Muscle layer of colon (tissue), 2 donors: ENCODE measurements around the gene C1QTNF9.
"Not testable (repeated sequence)": the region's sequence is repeated elsewhere in the genome, so short reads cannot be mapped to it uniquely, and the experiment has no call there.

Experiments
- H3K27ac ChIP-seq: one replicate; pipeline ENCODE4 v1.7.0; 2013; ENCODE audit warnings: low read depth, mild to moderate bottlenecking, low read length, moderate library complexity
- H3K27me3 ChIP-seq, 2 donors: one replicate each; pipeline ENCODE4 v1.7.0; 2013; ENCODE audit warnings: low read length in 2 of 2, mild to moderate bottlenecking in 2 of 2; ENCODE audit not compliant: insufficient read depth in 2 of 2, control insufficient read depth in 1 of 2
- H3K36me3 ChIP-seq: one replicate; pipeline ENCODE4 v1.7.0; 2013; ENCODE audit warnings: mild to moderate bottlenecking, low read length; ENCODE audit not compliant: insufficient read depth
- H3K4me1 ChIP-seq: one replicate; pipeline ENCODE4 v1.7.0; 2013; ENCODE audit warnings: mild to moderate bottlenecking, low read length; ENCODE audit not compliant: insufficient read depth
- H3K4me3 ChIP-seq, 2 donors: one replicate each; pipeline ENCODE4 v1.7.0; 2013; ENCODE audit warnings: low read length in 2 of 2, low read depth in 1 of 2, mild to moderate bottlenecking in 1 of 2, moderate library complexity in 1 of 2
- H3K9ac ChIP-seq: one replicate; pipeline ENCODE4 v1.7.0; 2013; ENCODE audit warnings: low read length
- H3K9me3 ChIP-seq: one replicate; pipeline ENCODE4 v1.7.0; 2013; ENCODE audit warnings: mild to moderate bottlenecking, low read length
- donor health status: abdominal sarcoma.
- donor health status: Adenocarcinoma of cecum.

Gene C1QTNF9

GRCh38 chr13:24355103-24355502 is 45.7 kb downstream of the C1QTNF9 start:
- no peaks in the 10 kb centered on the region for H3K27me3 ChIP-seq
- H3K9ac ChIP-seq, result no peak overlapping the region
- H3K36me3 ChIP-seq, result no peaks in the 10 kb centered on the region
- no peak overlapping the region for H3K27ac ChIP-seq
- H3K4me1 ChIP-seq, result no peaks in the 10 kb centered on the region
- H3K4me3 ChIP-seq, result no peak overlapping the region
- H3K9me3 ChIP-seq, result no peaks in the 10 kb centered on the region

GRCh38 chr13:24356270-24356669 is 46.9 kb downstream of the C1QTNF9 start:
- Histone ChIP-seq H3K4me1 (no peaks in the 10 kb centered on the region), H3K9ac (no peak overlapping the region), H3K27me3 (no peaks in the 10 kb centered on the region), H3K36me3 (no peaks in the 10 kb centered on the region), H3K27ac (no peak overlapping the region), H3K9me3 (no peaks in the 10 kb centered on the region), H3K4me3 (no peak overlapping the region)

- H3K36me3 ChIP-seq, result no peaks in the 10 kb centered on the region
- H3K4me3 ChIP-seq, result no peak overlapping the region
- no peaks in the 10 kb centered on the region for H3K9me3 ChIP-seq
- H3K4me1 ChIP-seq, result no peaks in the 10 kb centered on the region
- no peak overlapping the region for H3K27ac ChIP-seq
- no peak overlapping the region for H3K9ac ChIP-seq
- no peaks in the 10 kb centered on the region for H3K27me3 ChIP-seq
Measured at GRCh38 chr13:24356837-24357236, 47.5 kb downstream of the C1QTNF9 start.

- no peak overlapping the region for H3K27ac ChIP-seq
- H3K4me3 ChIP-seq, result no peak overlapping the region
- H3K36me3 ChIP-seq, result no peaks in the 10 kb centered on the region
- H3K4me1 ChIP-seq, result no peaks in the 10 kb centered on the region
- no peak overlapping the region for H3K9ac ChIP-seq
- H3K27me3 ChIP-seq, result no peaks in the 10 kb centered on the region
- H3K9me3 ChIP-seq, result no peaks in the 10 kb centered on the region
Measured at GRCh38 chr13:24357756-24358155, 48.4 kb downstream of the C1QTNF9 start.

- not testable (repeated sequence) for H3K9me3 ChIP-seq, H3K4me3 ChIP-seq, H3K27ac ChIP-seq, H3K36me3 ChIP-seq, H3K27me3 ChIP-seq, H3K4me1 ChIP-seq, H3K9ac ChIP-seq
Measured at GRCh38 chr13:24358836-24359235, 49.5 kb downstream of the C1QTNF9 start.

- not testable (repeated sequence) for H3K27me3 ChIP-seq, H3K9me3 ChIP-seq, H3K36me3 ChIP-seq, H3K27ac ChIP-seq, H3K9ac ChIP-seq, H3K4me3 ChIP-seq, H3K4me1 ChIP-seq
Measured at GRCh38 chr13:24359252-24359651, 49.9 kb downstream of the C1QTNF9 start.

DNA sequence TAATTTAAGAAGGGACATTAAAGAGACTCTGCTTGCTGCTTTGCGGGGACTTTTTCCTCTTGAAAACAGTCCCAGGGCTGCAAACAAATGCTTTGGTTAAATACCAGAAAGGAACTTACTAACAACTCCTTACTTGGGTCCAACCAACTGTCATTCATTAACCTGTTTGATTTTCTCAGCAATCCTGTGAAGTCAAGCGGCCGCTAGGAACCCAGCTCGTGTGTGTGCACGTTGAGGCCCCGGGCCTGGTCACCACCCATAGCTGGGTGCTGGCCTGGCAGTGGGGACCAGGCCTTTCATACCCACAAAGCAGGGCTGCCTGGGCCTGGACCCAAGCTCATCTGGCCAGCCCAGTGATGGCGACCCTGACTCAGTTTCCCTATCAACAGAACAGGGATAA is 50.7 kb downstream of the C1QTNF9 start:
- Histone ChIP-seq H3K4me1 (no peaks in the 10 kb centered on the region), H3K9ac (no peak overlapping the region), H3K27ac (no peak overlapping the region), H3K36me3 (no peaks in the 10 kb centered on the region), H3K9me3 (no peaks in the 10 kb centered on the region), H3K4me3 (no peak overlapping the region), H3K27me3 (no peaks in the 10 kb centered on the region)

GRCh38 chr13:24361113-24361512 is 51.7 kb downstream of the C1QTNF9 start:
- H3K9ac ChIP-seq, result no peak overlapping the region
- H3K4me1 ChIP-seq, result no peaks in the 10 kb centered on the region
- H3K27ac ChIP-seq, result no peak overlapping the region
- no peaks in the 10 kb centered on the region for H3K9me3 ChIP-seq
- no peaks in the 10 kb centered on the region for H3K27me3 ChIP-seq
- no peak overlapping the region for H3K4me3 ChIP-seq
- no peaks in the 10 kb centered on the region for H3K36me3 ChIP-seq

DNA sequence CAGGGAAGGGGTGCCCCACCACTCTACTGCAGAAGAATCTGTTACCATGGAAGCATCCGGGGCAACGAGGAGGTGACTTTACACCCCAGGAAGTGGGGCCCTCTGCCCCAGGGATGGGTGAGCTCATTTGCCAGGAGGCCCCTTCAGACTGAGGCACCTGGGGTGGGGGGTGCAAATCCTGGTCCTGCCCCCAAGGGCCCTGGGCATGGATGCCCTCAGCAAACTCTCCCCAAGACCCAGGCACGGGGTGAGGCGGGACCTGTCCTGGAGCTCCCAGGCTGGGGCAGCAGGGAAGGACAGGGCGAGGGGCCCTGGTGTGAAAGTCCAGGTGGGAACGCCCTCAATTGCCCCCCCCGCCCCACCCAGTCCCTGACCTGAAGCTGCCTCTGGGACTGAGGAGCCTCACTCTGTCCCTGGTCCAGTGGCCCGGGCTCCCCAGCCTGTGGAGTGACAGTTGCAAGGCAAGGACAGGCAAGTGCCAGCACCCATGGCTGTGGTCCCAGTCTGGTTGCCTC is 52.5 kb downstream of the C1QTNF9 start:
- Histone ChIP-seq H3K27ac (no peak overlapping the region), H3K4me1 (no peaks in the 10 kb centered on the region), H3K9me3 (no peaks in the 10 kb centered on the region), H3K4me3 (no peak overlapping the region), H3K36me3 (no peaks in the 10 kb centered on the region), H3K27me3 (no peaks in the 10 kb centered on the region), H3K9ac (no peak overlapping the region)

DNA sequence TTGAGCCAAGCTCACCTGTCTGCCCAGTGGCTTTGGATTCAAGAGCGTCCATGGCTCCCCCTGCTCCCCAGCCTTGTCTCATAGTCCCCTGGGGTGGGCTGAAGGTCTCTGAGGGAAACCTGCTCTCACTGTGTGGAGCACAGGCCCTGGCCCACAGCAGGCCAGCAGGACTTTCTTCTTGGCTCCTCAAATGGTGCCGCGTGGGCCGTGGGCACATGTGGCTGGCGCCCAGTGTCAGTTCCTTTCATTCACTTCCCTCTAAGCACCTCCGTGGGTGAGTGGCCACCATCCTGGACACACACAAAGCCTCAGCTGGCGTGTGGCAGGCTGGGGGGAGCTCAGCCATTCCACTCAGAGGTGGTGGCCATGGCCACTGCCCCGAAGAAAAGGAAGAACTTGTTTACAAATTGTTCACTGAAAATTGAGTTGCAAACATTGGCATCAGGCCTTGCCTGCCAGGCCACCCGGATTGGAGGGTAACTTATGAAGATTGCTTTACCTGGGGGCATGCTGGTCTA is 53.1 kb downstream of the C1QTNF9 start:
- Histone ChIP-seq H3K4me1 (no peaks in the 10 kb centered on the region), H3K27ac (no peak overlapping the region), H3K9me3 (no peaks in the 10 kb centered on the region), H3K36me3 (no peaks in the 10 kb centered on the region), H3K4me3 (no peak overlapping the region), H3K27me3 (no peaks in the 10 kb centered on the region), H3K9ac (no peak overlapping the region)

DNA sequence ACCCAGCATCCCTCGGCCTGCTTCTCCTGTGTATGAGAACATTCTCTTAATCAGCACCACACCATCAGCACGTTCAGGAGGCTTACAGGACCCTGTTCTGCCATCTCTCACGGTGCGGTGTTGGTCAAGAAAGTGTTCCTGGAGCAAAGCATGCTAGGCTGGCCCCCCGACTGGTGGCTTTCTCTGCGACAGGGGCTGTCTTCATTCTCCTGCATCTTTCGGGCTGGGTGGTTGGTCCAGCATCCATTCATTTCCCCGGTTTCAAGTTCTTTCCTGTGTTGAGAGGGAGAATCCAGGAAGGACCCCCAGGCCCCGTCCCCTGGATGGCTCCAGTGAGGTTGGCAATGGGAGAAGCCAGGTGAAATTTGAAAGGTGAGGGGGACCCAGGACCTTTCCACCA is 55.8 kb downstream of the C1QTNF9 start:
- no peaks in the 10 kb centered on the region for H3K36me3 ChIP-seq
- no peak overlapping the region for H3K27ac ChIP-seq
- no peaks in the 10 kb centered on the region for H3K27me3 ChIP-seq
- H3K9me3 ChIP-seq, result no peaks in the 10 kb centered on the region
- H3K4me3 ChIP-seq, result no peak overlapping the region
- H3K9ac ChIP-seq, result no peak overlapping the region
- H3K4me1 ChIP-seq, result no peaks in the 10 kb centered on the region

GRCh38 chr13:24366315-24366714 is 56.9 kb downstream of the C1QTNF9 start:
- H3K27me3 ChIP-seq, H3K9ac ChIP-seq, H3K4me3 ChIP-seq, H3K27ac ChIP-seq, H3K36me3 ChIP-seq, H3K4me1 ChIP-seq, H3K9me3 ChIP-seq: not testable (repeated sequence)
